OCI-LY3 (cell line): Measurements from ENCODE around the gene SMAGP.
A peak's percentile ranks its signal among the peaks of the same experiment; 100 is the strongest.

ENCODE experiments used
- H2AFZ ChIP-seq: fragments of 200-600, 300-600 bp; shearing (Covaris generic); 2 replicates; pipeline ENCODE4 v1.6.0; 2014; ENCODE audit warnings: antibody characterized with exemption, low read depth, low read length
- H3K27ac ChIP-seq: fragments of 200-600, 300-600 bp; sonication (generic); 2 replicates; pipeline ENCODE4 v1.5.1; 2014; ENCODE audit warnings: mild to moderate bottlenecking, low read length, moderate library complexity, mixed read lengths
- H3K27me3 ChIP-seq: fragments of 200-600, 300-600 bp; sonication (generic); 2 replicates; pipeline ENCODE4 v1.6.1; 2014; ENCODE audit warnings: low read depth, low read length, mixed read lengths
- H3K36me3 ChIP-seq: fragments of 200-600, 300-600 bp; sonication (generic); replicated peaks from 2 replicates; pipeline ENCODE3; 2014; ENCODE audit warnings: low read depth, low read length, mixed read lengths
- H3K4me1 ChIP-seq: fragments of 300-600, 200-600 bp; sonication (generic); 2 replicates; pipeline ENCODE4 v1.6.1; 2014; ENCODE audit warnings: low read length, mixed read lengths
- H3K4me2 ChIP-seq: fragments of 200-600, 300-600 bp; sonication (generic); 2 replicates; pipeline ENCODE4 v1.6.1; 2014; ENCODE audit warnings: low read length, mixed read lengths
- H3K4me3 ChIP-seq: fragments of 300-600, 200-600 bp; sonication (generic); 2 replicates; pipeline ENCODE4 v1.5.1; 2014; ENCODE audit warnings: antibody characterized with exemption, mild to moderate bottlenecking, low read length, moderate library complexity
- H3K79me2 ChIP-seq: fragments of 300-600, 200-600 bp; shearing (Covaris generic); 2 replicates; pipeline ENCODE4 v1.6.1; 2014; ENCODE audit warnings: mild to moderate bottlenecking, low read length, mixed read lengths
- H3K9ac ChIP-seq: fragments of 300-600, 200-600 bp; shearing (Covaris generic); 2 replicates; pipeline ENCODE4 v1.6.0; 2014; ENCODE audit warnings: mild to moderate bottlenecking, low read length, moderate library complexity
- H3K9me3 ChIP-seq: fragments of 200-600, 300-600 bp; shearing (Covaris generic); 2 replicates; pipeline ENCODE4 v1.6.1; 2014; ENCODE audit warnings: low read length, mixed read lengths; ENCODE audit not compliant: insufficient read depth
- H4K20me1 ChIP-seq: fragments of 200-600, 300-600 bp; sonication (generic); 2 replicates; pipeline ENCODE4 v1.6.1; 2016; ENCODE audit warnings: low read length, mixed read lengths; ENCODE audit not compliant: insufficient read depth
- EZH2phosphoT487 ChIP-seq: fragments of 200-600 bp; shearing (Covaris generic); IDR thresholded peaks from 2 replicates; pipeline ENCODE4 v1.6.1; 2018; ENCODE audit warnings: antibody characterized with exemption, mixed run types, low read depth
- TF ChIP-seq, protein P1 (sequence below): fragments of 200-600, 300-600 bp; sonication (generic); IDR thresholded peaks from 2 replicates; pipeline ENCODE4 v1.5.1; 2014; ENCODE audit warnings: antibody characterized with exemption, low read length, low read depth

SMAGP gene

GRCh38 chr12:51216642-51217041 lies 53.6 kb downstream of the SMAGP start:
- H4K20me1 ChIP-seq: no peaks in the 10 kb centered on the region
- H3K9me3 ChIP-seq: no peaks in the 10 kb centered on the region
- no peak for TF ChIP-seq EZH2phosphoT487
- no peaks in the 10 kb centered on the region for H3K79me2 ChIP-seq
- peaks cover 13% of the 10 kb centered on the region for H3K4me1 ChIP-seq
- H3K36me3 ChIP-seq: no peaks in the 10 kb centered on the region
- H3K27ac ChIP-seq: no peak overlapping the region
- no peak overlapping the region for H2AFZ ChIP-seq
- no peaks in the 10 kb centered on the region for H3K27me3 ChIP-seq
- peak overlapping the region; percentile 97; the same call in 1 of the 2 replicates for H3K4me2 ChIP-seq
- peak overlapping the region; percentile 81 for H3K4me3 ChIP-seq
- H3K9ac ChIP-seq: no peak overlapping the region

- no peaks in the 10 kb centered on the region for H4K20me1 ChIP-seq
- H3K27ac ChIP-seq: no peak overlapping the region
- H3K4me3 ChIP-seq: no peak overlapping the region
- H3K4me2 ChIP-seq: no peak overlapping the region
- H3K27me3 ChIP-seq: no peaks in the 10 kb centered on the region
- no peak overlapping the region for H3K9ac ChIP-seq
- no peaks in the 10 kb centered on the region for H3K36me3 ChIP-seq
- H3K9me3 ChIP-seq: no peaks in the 10 kb centered on the region
- peaks cover 13% of the 10 kb centered on the region for H3K4me1 ChIP-seq
- H3K79me2 ChIP-seq: no peaks in the 10 kb centered on the region
- TF ChIP-seq, protein P1, sequence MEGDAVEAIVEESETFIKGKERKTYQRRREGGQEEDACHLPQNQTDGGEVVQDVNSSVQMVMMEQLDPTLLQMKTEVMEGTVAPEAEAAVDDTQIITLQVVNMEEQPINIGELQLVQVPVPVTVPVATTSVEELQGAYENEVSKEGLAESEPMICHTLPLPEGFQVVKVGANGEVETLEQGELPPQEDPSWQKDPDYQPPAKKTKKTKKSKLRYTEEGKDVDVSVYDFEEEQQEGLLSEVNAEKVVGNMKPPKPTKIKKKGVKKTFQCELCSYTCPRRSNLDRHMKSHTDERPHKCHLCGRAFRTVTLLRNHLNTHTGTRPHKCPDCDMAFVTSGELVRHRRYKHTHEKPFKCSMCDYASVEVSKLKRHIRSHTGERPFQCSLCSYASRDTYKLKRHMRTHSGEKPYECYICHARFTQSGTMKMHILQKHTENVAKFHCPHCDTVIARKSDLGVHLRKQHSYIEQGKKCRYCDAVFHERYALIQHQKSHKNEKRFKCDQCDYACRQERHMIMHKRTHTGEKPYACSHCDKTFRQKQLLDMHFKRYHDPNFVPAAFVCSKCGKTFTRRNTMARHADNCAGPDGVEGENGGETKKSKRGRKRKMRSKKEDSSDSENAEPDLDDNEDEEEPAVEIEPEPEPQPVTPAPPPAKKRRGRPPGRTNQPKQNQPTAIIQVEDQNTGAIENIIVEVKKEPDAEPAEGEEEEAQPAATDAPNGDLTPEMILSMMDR: no peak
- no peak for TF ChIP-seq EZH2phosphoT487
- H2AFZ ChIP-seq: no peak overlapping the region
Observed at GRCh38 chr12:51214895-51215294, 55.3 kb downstream of the SMAGP start.

GRCh38 chr12:51210690-51211395 lies 59.4 kb downstream of the SMAGP start:
- Histone ChIP-seq H3K4me2 (no peak overlapping the region), H3K9ac (no peak overlapping the region), H3K27me3 (no peaks in the 10 kb centered on the region), H3K79me2 (no peaks in the 10 kb centered on the region), H4K20me1 (no peaks in the 10 kb centered on the region), H3K27ac (no peak overlapping the region), H3K4me3 (no peak overlapping the region), H3K4me1 (no peaks in the 10 kb centered on the region), H3K9me3 (no peaks in the 10 kb centered on the region), H2AFZ (no peak overlapping the region), H3K36me3 (no peaks in the 10 kb centered on the region)
- no peak for TF ChIP-seq EZH2phosphoT487
- TF ChIP-seq, protein P1: no peak

DNA sequence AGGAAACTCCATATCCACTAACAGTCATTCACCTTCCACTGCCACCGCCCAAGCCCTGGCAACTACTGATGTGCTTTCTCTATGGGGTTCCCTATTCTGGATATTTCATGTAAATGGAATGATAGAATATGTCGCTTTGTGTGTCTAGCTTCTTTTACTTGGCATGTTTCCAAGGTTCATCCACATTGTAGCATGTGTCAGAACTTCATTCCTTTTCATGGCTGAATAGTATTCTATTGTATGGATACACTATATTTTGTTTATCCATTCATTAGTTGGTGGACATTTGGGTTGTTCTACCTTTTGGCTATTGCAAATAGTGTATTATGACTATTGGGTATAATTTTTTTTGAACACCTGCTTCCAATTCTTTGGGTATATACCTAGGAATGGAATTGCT lies 61.0 kb downstream of the SMAGP start:
- H3K4me3 ChIP-seq: no peak overlapping the region
- H4K20me1 ChIP-seq: no peaks in the 10 kb centered on the region
- H3K36me3 ChIP-seq: no peaks in the 10 kb centered on the region
- no peak overlapping the region for H3K4me2 ChIP-seq
- H3K4me1 ChIP-seq: no peaks in the 10 kb centered on the region
- H3K27ac ChIP-seq: no peak overlapping the region
- TF ChIP-seq, protein P1: no peak
- no peak for TF ChIP-seq EZH2phosphoT487
- no peak overlapping the region for H2AFZ ChIP-seq
- no peaks in the 10 kb centered on the region for H3K9me3 ChIP-seq
- H3K79me2 ChIP-seq: no peaks in the 10 kb centered on the region
- H3K9ac ChIP-seq: no peak overlapping the region
- no peaks in the 10 kb centered on the region for H3K27me3 ChIP-seq
